GM10266 (cell line): ENCODE measurements around the gene HPX.

ENCODE experiments used
- DNase-seq: peaks from one replicate; pipeline ENCODE4 v3.0.0; 2012; ENCODE audit errors: extremely low spot score
- CTCF ChIP-seq: IDR thresholded peaks from 2 replicates; pipeline ENCODE4 v1.5.1; 2012; ENCODE audit warnings: mild to moderate bottlenecking, low read depth; ENCODE audit not compliant: control insufficient read depth, insufficient read depth; ENCODE audit errors: missing control alignments

Gene HPX

GRCh38 chr11:6433998-6434660, 6.7 kb downstream of the HPX start:
- TF ChIP-seq CTCF: no peak
- no peak for DNase-seq

GRCh38 chr11:6431861-6432260, 8.9 kb downstream of the HPX start:
- no peak for DNase-seq
- TF ChIP-seq CTCF: no peak

- DNase-seq: no peak
- TF ChIP-seq CTCF: no peak
These were observed 13.3 kb downstream of the HPX start for GRCh38 chr11:6427516-6427915.

DNA sequence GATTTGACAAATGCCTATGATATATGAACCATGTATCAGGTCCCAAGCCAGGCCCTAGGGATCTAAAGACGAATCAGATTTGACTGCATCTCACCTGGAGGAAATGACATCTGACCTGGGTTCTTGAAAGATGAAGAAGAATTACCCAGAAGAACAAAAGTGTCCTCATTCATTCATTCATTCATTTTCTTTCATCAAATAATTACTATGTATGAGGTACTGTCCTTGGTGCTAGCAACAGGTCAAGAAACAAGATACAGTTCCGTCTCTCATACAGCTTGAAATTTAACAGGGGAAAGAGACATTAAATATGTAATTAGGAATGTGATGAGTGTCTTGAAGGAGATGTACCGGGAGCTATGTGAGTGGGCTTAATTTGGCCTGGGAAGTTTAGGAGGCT, 20.1 kb downstream of the HPX start:
- TF ChIP-seq CTCF: no peak

DNA sequence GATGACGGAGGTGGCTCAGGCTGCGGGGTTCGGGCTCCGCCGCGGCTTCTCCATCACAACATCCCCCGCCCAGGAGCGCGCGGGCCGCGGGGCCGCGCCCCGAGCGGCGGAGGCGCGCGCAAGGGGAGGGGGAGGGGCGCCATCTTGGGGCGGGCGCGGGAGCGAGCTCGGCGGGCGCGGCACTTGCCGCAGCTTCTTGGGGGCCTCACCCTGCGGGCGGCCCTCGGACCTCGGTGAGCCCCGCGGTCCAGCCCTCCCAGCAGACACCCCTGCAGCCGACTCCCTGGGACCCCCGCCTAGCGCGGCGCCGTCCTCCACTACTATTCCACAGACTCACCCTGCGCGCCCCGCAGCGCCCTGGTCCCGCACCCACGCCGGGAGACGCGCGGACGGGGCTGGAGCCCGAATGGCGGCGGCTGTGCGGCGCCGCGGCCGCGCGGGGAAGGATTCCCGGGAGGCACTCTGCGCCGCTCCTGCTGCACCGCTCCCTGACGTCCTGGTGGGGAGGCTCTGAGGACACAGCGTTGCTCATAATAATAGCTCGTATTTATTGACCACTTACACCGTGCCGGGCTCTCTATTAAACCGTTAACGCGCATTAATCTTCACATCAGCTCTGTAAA, 21.7 kb downstream of the HPX start, which contains the start of gene APBB1:
Gene APBB1, minus strand, starts transcription at position 86 of the 623 bp plus-strand sequence. CDS start 7,747 bp downstream, outside the sequence.
- DNase-seq: peak; percentile 81
- TF ChIP-seq CTCF: peak; percentile 25

More for the DNA sequence above, 20.1 kb downstream of the HPX start:
- no peak for DNase-seq

DNA sequence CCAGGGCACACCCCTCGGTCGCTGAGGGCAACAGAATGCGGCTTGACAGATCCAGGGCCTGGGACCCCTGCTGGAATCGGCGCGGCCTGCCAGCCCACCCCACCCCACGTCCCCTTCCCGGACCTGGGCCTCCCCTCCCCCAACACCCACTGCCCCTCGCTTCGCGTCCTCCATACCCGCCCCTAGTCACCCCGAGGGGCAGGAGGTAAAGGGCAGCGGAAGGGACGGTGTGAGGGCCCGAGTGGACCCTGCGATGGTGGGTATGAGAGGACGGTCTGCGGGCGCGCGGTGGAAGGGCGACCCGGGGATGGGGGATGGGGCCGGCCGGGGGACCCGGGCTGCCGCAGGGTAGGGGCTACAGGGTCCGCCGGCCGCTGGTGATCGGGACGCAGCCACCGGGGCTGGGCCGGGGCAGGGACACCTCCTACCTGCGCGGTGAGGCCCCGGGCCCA, 22.2 kb downstream of the HPX start:
- DNase-seq: no peak
- no peak for TF ChIP-seq CTCF
